NCI-H146 treated with DMSO at 0.1 percent for 48 hours (cell line): ENCODE measurements around the gene LAMB3.

Experiments used
- DNase-seq: peaks from one replicate; lab custom pipeline; 2025; ENCODE audit not compliant: unreplicated experiment; lab: John Stamatoyannopoulos, UW

LAMB3 gene

DNA sequence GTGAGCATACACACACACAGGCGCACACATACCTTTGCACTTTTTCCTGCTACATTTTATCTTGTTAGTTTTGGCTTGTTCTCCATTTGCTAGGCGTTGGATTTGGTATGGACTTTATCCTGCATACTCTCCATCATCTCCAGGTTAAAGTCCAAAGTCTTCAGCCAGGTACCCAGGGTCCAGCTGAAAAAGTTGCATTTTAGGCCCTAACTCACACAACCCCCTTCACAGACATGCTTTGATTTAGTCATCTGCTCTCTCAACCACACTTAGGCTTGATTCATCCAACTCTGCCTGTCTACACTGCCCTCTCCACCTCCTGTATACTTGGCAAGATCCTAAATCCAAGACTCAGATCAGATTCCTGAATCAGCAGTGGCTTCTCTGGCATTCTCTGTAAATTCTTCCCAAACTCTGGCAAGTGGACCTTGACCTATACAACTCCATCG lies 10.7 kb upstream of the LAMB3 start:
- no peak for DNase-seq

DNA sequence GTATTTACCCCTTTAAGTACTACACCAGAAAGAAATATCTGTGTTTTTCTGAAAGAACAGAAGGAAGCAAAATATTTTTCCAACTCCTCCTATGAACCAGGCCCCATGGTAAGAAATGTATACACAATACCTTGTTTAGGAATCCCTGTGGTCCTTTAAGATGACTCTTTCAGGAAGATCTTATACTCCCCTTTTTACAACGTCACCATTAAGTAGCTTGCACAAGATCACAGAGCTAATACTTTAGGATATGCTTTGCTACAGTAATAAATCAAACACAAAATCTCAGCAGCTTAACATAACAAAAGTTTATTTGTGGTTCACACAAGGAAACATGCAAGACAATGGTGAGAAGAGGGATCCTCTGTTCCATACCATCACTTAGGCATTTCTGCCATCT lies 8.8 kb upstream of the LAMB3 start:
- DNase-seq: no peak

DNA sequence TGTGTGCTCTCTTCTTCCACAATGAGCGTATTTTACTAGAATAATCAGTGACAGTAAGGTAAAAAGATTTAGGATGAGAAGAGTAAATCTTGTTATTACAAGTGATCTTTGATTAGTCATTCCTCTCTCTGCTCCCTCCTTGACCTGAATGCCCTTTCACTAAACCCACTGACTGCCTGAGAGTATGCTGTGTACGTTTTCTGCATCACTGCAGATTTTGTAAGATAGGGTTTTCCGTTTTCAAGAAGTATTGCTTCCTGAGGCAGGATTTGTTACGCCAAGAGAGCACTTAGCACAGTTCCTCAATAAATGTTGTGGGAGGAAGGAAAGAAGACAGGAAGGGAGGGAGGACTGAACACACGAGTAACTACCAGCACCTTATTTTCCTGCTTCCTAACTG lies 7.7 kb upstream of the LAMB3 start:
- no peak for DNase-seq

DNA sequence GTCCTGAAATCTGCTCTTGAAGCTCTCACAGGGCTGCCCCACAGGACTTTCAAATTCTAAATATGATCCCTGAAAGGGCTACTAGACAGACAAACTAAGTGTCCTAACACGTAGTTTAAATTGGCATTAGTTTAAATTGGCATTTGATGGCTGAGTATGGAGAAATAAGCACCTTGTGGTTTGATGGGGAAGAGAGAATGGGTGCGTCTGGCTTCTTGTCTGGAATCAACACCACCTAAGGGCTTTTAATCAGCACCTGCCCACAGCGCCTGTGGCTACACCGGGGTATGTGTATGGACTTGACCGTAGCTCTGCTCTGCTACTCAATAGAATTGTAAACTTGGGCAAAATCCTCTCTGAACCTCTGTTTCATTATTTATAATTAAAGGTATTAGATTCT lies 5.7 kb upstream of the LAMB3 start:
- DNase-seq: no peak

DNA sequence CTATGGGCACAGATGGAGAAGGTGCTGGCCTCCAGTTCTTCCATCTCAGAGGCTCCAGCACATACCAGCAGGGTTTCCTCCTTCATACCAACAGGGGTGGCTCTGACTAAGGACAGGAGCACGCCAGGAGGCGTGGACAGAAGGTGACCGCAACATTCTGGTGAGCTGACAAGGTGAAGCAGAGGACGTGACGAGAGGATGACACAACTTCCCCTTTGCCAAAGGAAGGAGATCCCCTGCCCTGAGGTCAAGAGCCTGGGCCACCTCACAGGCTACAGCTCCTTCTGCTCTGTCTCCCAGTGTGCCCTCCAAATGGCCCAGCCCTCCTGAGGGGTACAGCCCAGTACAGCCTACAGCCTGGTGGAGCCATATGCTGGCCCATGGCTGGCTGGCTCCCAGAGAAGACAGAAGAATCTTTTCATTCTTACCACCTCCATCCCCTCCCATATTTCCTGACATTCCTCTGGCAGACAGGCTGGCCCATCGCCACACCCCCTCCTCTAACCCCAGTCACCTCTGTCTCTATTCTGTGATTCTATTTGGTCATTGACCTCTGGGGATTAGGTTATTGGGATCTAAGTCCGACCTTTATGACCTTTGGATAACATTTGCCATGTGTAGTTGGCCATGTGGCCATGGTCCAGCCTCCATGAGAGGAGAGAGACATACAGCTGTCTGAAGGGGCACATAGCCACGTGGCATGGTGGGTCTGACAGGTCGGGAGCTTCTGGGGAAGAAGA lies 5.1 kb upstream of the LAMB3 start:
- no peak for DNase-seq

DNA sequence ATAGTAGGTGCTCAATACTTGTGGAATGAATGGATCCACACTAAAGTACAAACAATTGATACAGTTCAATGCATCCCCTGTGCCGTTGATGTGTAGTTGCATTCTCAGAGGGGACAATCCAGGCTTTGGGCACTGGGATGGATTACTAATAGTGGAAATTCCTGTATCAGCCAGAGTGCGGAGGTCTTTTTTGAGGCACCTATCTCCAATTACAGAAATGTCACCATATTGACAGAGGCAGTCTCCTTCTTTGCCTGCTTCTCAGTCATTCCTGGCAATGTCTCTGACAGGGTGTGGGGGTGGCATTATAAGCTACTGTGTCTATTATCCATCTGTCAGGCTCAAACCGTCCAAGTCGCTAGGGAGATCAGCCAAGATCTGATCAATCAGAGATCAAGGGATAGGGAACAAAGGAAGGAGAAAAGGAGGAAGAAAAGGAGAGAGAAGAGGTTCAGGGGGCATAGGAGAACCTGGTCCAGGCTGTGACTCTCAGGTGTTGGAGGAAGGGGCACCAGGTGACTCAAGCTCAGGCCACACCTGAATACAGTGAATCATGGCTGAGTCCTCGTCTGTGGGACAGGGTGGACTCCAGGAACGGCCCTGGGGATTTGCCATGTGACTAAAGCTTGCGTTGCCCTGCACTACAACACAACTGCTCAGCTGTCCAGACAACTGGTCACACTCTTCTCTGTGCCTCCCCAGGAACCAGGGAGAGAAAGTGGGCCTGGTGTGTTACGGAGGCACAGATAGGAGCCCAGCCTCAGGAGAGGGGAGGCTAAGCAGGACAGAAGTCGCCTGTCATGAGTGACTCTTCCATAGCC lies 3.4 kb upstream of the LAMB3 start:
- DNase-seq: no peak

DNA sequence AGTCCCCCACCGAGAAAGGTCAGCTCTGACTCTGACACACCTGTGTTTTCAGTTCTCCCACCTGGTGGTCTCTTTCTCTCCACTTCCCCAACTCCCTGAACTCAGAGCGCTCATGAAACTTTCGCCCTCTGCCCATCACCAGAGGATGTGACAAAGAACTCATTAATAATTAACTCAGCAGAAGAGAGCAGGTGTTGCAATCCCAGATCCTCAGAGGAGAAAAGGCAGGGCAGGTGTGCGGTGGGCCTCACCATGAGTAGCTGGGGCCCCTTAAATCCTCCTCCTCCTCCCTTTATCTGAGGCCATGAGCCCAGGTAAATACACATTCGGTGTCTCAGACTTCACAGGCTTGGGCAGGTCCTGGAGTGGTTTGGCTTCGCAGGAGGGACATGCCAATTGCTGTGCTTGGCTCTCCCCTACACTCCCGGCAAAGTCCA lies 1.7 kb upstream of the LAMB3 start:
- peak; percentile 16 for DNase-seq

DNA sequence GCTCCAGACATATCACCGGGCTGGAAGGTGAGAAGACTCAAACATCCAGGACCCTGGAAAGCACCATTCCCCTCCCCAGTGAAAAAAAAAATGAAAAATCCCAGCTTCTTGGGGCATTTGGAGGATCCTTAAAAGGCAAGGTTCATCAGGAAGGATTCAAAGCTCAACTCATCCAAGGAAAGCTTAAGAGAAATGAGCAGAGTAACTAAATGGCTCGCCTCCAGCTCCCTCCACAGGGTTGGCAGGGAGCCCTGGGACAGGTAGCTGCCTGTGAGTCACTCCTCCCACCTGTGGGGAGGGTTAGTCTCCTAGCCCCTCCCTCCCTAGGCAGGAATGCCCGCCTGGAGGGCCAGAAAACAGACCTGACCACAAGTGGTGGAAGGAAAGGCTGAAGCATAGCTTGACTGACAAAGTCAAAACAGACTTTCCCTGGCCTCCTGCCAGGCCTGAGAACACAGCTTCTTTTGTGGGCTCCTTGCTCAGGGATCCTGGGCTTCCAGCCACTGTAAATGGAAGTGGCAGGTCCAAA lies 712 bp upstream of the LAMB3 start:
- no peak for DNase-seq

DNA sequence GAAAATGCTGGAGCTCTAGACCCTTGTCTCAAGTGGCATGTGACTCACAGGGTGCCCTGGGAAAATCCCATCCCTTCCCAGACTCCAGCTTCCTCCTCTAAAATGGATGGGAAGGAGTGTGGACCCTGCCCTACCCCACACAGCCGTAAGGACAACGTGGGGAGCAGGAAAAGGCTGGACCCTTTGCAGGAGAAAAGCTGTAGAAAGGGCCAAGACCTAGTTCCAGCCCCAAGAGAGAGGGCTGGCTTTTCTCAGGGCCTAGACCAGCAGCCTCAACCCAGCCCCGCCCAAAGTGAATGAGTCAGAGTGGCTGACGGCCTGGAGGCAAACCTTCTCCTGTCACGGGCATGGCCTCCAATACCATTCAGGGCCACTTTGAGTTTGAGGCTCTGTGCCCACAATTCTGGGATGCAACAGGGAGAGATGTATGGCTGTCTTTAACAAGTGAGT lies 1.1 kb downstream of the LAMB3 start:
- DNase-seq: no peak

DNA sequence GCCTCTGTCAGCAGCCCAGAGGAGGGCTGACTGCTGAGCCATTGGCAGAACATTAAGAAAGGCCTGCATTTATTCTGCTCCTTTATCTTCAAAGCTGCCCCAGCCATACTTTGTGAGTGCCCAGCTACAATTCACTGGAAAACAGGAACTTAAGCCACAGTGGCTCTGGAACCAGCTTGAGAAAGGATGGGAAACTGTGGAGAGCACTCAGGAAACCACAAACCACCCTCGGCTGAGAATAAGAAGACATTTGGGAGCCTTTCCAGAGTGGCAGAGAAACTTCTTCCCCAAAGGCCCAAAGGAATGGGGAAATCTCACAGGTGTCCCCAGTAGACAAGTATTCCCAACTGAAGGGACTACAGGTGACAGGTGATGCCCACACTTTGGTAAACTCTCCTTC lies 1.8 kb downstream of the LAMB3 start:
- DNase-seq: no peak

DNA sequence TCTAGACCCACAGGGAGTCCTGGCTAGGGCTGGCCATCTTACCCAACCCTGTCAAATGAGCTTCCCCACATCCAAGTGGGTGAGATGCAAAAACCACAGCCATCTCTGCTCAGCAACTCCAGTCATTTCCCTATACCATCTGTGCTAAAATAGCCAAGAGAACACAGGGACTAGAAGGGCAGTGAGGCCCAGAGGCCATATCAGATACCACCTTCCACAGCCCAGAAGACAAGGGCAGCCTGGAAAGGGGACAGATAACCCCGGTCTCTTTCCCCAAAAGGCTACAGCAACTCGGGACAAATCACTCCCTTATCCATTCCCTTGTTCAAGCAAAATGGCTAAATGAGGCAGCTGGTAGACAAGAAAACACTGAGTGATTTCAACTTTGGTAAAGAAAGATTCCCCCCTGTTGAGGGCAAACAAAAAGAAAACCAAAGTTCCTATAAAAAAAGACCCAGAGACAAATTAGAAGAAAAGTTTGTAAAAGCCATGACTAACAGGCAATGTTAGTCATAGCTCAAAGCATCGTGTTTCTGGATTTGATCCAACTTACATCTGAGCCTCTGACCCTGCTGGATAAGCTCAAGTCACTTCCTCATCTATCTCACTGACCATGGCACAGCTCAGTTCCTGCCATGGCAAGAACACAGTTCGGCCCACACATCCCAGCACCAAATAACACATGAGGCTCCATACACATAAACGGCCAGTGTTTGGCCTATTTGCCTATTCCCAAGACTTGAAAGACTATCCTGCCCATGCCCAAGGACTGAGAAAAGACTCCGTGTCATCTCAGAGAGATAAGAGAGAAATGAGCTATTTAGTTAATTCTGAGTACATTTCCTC lies 3.1 kb downstream of the LAMB3 start:
- DNase-seq: no peak

DNA sequence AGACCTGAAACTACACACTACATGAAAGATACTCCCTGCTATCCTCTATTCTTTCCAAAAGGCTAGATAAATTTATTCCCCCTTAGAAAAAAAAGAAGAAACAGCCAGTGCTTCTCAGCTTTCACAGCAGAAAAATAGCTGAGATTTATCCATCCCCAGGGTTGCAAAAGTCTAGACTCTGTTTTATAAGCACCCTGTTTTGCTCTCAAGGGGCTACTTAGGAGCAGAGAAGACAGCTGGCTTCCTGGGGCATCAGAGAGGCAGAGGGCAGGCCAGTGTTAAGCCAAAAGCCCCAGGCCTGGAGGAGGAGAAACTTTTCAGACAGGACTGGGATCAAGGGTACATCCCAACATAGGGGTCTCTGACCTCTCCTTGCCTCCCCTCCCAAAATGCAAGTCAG lies 3.9 kb downstream of the LAMB3 start:
- DNase-seq: no peak

DNA sequence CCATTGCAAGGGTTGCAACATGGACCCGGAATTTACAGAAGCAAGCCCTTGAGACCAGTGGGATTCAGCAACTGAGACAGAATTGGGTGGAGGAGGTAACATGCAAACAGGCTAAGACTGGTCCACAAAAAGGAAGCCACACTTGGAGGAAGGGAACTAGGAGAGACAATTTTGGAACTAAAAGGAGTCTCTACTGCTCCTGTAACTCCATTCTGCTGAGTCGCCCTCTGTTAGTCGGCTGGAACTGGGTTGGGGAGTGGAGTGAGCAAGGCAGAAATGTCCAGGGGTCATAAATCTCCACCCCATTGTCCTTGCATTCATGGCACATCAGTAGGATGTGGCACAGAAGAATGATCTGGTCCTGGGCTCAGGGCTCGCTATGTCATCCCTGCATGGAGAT lies 5.1 kb downstream of the LAMB3 start:
- DNase-seq: no peak

DNA sequence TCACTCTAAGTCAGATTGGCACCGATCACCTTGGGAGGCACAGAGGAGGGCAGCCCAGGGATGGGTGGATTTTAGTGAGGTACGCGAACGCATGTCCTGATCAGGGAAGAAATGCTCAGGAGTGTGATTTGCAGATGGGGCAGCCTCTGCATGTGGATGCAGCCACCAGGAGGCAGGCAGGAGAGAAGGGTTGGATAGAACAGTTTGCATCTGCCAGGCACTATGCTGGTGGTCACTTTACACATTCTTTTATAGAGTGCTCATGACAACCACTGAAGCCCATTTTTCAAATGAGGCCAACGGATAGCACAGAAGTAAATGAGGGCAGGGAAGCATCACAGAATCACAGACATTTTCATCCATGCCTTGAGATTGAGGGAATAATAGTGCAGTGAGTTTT lies 5.7 kb downstream of the LAMB3 start:
- DNase-seq: no peak

DNA sequence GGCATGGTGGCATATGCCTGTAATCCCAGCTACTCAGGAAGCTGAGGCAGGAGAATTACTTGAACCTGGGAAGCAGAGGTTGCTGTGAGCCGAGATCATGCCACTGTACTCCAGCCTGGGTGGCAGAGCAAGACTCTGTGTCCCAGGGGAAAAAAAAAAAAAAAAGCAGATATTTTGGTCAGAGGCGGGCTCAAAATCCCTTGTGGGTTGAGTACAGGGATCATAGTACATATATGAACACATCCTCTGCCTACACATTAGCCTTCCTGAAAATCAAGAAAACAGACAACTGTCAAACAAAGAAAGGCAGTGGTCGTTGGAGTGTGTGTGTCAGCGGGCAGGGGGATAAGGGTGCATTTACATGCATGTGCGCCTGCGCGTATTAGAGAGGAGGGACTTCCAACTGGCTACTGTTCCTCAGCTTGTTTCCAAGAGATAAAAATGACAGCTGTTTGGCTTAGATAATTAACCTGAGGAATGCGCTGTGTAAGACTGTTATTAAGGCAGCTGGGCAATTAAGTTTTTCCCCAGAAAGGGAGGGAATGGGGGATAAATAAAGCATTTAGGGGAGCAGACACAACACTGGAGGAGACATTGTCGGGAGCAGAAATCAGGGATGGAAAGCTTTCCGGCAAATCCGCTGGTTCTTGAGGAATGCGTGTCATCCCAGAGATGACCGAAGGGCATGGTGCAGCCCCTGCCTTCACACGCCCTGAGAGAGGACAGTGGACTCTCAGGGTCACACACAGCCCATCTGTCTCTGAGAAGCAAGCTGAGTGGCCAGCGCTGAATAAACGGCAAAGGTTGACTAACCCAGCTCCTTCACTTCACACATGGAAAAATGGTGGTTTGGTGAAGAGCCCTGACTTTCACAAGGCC lies 6.4 kb downstream of the LAMB3 start:
- DNase-seq: no peak

DNA sequence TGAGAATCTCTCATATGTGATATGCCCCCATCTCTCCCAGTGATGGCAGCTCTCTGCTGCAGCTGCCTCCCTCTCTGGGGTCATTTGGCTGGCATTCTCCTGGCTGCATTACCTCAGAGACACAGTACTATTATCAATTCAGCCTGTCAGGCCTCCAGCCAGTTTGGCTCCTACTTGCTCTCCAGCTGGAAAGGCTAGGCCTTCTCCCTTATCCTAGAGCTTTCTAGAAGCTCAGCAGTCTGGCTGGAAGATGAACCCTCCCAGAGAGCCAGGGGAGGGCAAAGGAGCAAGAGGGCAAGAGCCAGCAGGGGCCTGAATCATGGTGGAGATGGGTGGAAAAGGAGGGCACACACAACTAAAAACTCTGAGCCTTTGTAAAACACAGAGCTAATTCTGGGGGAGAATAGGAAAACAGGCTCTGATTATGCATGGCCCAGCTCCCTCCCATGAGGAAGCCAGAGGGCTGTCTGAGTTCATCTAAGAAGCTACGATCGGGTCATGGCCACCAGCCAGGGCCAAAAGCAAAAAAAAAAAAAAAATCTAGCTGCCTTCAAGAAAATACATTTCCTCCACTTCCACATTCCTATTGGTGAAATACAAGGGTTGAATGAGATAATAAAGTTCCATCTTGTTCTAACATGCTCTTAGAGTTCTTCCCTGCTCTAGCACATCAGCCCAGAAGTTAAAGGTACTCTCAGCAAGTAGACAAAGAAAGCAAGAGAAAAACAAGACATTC lies 8.8 kb downstream of the LAMB3 start:
- DNase-seq: no peak

DNA sequence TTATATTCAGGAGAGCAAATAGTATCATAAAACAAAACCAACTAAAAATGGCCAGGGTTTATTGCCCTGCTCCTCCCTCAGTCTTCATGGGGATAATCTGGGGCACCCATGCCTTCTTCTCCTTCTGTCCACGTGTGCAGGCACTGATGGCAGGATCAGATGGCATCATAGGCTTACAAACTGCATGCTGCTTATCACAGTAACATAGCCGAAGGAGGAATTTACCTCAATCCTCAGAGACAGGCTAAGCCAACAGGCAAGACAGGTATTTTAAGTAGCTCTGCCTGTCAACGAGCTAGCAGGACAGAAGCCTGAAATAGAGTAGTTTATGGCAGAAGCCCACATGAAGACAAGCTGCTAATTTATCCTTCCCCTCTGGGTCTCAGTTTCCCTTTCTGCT lies 9.4 kb downstream of the LAMB3 start:
- no peak for DNase-seq

DNA sequence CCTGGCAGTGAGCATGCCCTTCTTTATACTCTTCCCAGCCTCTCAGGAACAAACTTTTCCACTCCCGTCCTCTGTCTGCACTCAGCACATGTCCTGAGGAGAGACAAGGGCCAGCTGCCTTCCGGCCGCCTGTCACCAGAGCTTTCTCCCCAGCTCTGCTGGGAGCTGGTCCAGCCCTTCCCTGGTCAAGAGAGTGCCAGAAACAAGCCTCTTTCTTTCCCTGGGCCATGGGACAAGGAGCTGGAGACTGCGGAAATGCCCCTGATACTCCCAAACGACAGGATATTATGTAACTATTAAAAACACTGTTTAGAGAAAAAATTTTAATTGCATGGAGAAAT lies 10.4 kb downstream of the LAMB3 start:
- no peak for DNase-seq

DNA sequence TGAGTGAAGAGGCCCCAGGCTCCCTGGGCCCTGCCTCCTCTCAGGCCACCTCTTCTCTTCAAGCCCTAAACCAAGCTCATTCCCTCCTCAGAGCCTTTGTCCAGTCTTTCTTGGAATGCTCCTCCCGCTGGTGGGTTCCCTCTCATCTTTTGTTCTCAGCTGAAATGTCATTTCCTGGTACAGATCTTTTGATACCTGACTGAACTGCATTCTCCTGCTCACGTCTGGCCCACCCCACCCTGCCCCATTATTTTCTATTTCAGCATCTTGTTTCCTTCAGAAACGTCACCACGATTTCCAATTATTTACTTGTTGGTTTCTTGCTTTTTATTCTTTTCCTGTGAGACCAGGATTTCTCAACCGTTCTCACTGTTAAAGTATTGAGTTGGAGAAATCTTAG lies 16.4 kb downstream of the LAMB3 start:
- DNase-seq: no peak
